NCI-H748 treated with DMSO at 0.1 percent for 48 hours (cell line): ENCODE measurements around the gene YBEY.

Experiments used
- DNase-seq: peaks from one replicate; lab custom pipeline; 2025; lab: John Stamatoyannopoulos, UW

Gene YBEY

GRCh38 chr21:46327711-46328110 lies 41.6 kb downstream of the YBEY start:
- no peak for DNase-seq

DNA sequence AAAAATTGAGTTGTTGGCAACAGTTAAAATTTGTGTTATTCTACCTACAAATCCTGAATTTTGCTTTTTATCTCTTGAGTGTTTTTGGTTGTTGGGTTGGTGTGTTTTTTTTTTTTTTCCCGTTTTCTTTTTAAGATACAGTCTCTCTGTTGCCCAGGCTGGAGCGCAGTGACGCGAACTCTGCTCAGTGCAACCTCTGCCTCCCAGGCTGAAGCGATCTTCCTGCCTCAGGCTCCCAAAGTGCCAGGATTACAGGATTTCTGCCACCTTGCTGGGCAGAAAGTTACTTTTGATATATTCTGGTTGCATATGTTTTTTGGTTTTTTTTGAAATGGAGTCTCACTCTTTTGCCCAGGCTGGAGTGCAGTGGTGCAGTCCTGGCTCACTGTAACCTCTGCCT lies 42.0 kb downstream of the YBEY start:
- DNase-seq, result no peak

DNA sequence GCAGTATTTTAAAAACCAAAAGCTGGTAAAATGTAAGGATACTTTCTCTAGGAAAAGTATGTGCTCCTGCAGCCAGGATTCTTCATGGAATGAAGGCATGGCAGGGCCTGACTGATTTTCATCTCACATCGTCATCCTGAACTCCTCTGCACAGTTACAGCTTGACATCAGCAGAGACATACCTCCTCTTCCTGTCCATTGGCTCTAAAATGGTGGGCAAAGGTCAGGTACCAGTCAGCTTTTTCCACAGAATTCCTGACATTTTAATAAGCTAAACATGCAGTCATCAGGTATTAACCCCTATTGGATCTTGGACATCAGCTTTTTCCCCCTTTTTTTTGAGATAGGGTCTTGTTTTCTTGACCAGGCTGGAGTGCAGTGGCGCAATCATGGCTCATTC lies 43.7 kb downstream of the YBEY start:
- no peak for DNase-seq

- no peak for DNase-seq
Measured at GRCh38 chr21:46334351-46335140, 48.4 kb downstream of the YBEY start.

GRCh38 chr21:46336603-46337002 lies 50.5 kb downstream of the YBEY start:
- no peak for DNase-seq

- DNase-seq, result no peak
Measured at GRCh38 chr21:46340998-46341397, 54.9 kb downstream of the YBEY start.

- DNase-seq, result no peak
Measured at GRCh38 chr21:46344219-46344915, 58.2 kb downstream of the YBEY start.

- no peak for DNase-seq
Measured at GRCh38 chr21:46345861-46346260, 59.7 kb downstream of the YBEY start.

DNA sequence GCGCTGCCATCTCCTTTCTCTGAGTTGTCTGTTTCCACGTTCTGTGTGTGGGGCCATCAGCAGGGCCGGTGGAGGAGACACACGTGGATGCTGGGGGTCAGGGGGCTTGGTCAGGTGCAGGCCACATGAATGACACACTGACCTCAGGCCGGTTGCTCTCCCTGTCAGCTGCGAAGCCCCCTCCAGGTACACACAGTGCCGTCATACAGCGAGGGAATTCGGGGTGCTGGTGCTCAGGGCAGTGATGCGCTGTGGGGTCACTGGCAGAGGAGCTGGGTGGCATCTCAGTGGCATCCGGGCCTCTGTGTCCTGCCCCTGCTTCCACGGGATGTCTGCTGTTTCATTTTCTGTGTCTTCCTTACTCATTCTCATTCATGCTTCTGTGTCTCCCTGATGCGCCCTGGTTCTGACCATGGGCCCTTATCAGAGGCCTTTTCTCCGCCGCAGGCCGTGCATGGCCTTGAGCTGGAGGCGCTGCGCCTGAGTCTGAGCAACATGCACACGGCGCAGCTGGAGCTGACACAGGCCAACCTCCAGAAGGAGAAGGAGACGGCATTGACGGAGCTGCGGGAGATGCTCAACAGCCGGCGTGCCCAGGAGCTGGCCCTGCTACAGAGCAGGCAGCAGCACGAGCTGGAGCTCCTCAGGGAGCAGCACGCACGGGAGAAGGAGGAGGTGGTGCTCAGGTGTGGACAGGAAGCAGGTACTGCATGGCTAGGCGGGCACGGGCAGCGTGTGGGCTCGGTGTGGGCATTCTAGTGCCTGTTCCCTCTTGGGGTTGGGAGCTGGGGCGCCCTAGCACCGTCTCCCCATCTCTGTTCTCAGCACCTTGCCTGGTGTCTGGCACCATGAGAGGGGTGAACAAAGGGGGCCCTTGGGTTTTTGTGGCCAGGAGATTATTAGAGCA lies 60.4 kb downstream of the YBEY start:
- no peak for DNase-seq

DNA sequence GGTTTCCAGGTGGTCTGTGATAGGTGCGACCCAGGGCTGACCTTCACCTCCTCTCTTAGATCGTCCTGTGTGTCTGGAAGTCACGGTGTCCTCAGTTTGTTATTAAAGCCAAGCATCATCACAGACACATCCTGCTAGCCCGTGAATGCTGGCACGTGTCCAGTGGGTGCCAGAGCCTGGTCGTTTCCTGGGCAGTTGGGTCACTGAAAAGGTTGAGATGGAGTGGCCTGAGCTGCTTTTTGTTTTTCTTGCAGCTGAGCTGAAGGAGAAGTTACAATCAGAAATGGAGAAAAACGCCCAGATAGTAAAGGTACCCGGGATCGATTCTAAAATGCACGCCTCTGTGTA lies 61.0 kb downstream of the YBEY start:
- no peak for DNase-seq
